B cell (primary cell): Measurements from ENCODE around the gene NPAS3. TPM values are rescaled to one million over a fixed set of nuclear protein-coding genes. Genes with fewer than 3 reads are reported as not detected.

Experiments
- ATAC-seq: fragments of 200-7000 bp; cut with Tn5 transposase; one replicate; pipeline ENCODE4 v1.10.0; 2021; ENCODE audit warnings: low read depth, mild to moderate bottlenecking, moderate number of reproducible peaks, moderate library complexity
- CTCF ChIA-PET: fragments of 350-600 bp; sonication (Branson Sonifier 250); formaldehyde crosslinking; loops from one replicate; lab custom pipeline; 2021; ENCODE audit warnings: antibody characterized with exemption, inconsistent platforms; lab: Charles Lee
- POLR2A ChIA-PET: fragments of 350-600 bp; sonication (Branson Sonifier 250); formaldehyde crosslinking; loops from one replicate; lab custom pipeline; 2021; ENCODE audit warnings: antibody characterized with exemption; lab: Charles Lee
- DNase-seq: peaks from one replicate; pipeline ENCODE4 v3.0.0; 2013
- H2AFZ ChIP-seq: 2 replicates; pipeline ENCODE4 v1.6.1; 2012; ENCODE audit warnings: mild to moderate bottlenecking, low read depth, low read length; ENCODE audit not compliant: insufficient read depth, poor library complexity, severe bottlenecking
- H3K27ac ChIP-seq, 2 donors: 1 replicate in 1 of 2; 2 replicates in 1 of 2; pipeline ENCODE4 v1.5.1; 2012 to 2013; ENCODE audit warnings: low read length in 2 of 2, mild to moderate bottlenecking in 2 of 2, moderate library complexity in 1 of 2
- H3K27me3 ChIP-seq, 4 experiments: fragments of 200-600 bp in 1 of 4; sonication (generic) in 1 of 4; replicated peaks in 1 of 4; 1 replicate in 2 of 4; 2 replicates in 2 of 4; pipeline versions ENCODE4 v1.6.1 to v1.7.0; 2013 to 2016; ENCODE audit warnings: low read length in 3 of 4, mild to moderate bottlenecking in 2 of 4, mixed read lengths in 1 of 4, moderate library complexity in 1 of 4; ENCODE audit not compliant: insufficient read depth in 4 of 4, control insufficient read depth in 3 of 4; ENCODE audit errors: control extremely low read depth in 1 of 4
- H3K36me3 ChIP-seq, 2 experiments: replicated peaks in 1 of 2; 1 replicate in 1 of 2; 2 replicates in 1 of 2; pipeline versions ENCODE4 v1.6.1 to v1.7.1; 2013; ENCODE audit warnings: low read length in 1 of 2; ENCODE audit not compliant: insufficient read depth in 2 of 2, control insufficient read depth in 1 of 2; ENCODE audit errors: control extremely low read depth in 1 of 2, extremely low read depth in 1 of 2
- H3K4me1 ChIP-seq, 2 donors: fragments of 200-600 bp in 1 of 2; sonication (generic) in 1 of 2; 1 replicate in 1 of 2; 2 replicates in 1 of 2; pipeline versions ENCODE4 v1.5.1 to v1.6.1; 2013 to 2017; ENCODE audit warnings: low read length in 2 of 2; ENCODE audit not compliant: control insufficient read depth in 2 of 2, insufficient read depth in 2 of 2
- H3K4me2 ChIP-seq: replicated peaks from 2 replicates; pipeline ENCODE3; 2012; ENCODE audit warnings: mild to moderate bottlenecking, low read depth, low read length; ENCODE audit not compliant: poor library complexity, severe bottlenecking
- H3K4me3 ChIP-seq, 5 experiments: fragments of 200-600 bp in 1 of 5; sonication (generic) in 1 of 5; 1 replicate in 3 of 5; 2 replicates in 2 of 5; pipeline versions ENCODE4 v1.5.1 to v1.7.0; 2011 to 2016; ENCODE audit warnings: low read length in 4 of 5, mild to moderate bottlenecking in 4 of 5, low read depth in 2 of 5, control low read depth in 1 of 5, moderate library complexity in 1 of 5; ENCODE audit not compliant: insufficient read depth in 1 of 5; ENCODE audit errors: control extremely low read depth in 1 of 5, extremely low read depth in 1 of 5
- H3K79me2 ChIP-seq: fragments of 200-600 bp; sonication (generic); one replicate; pipeline ENCODE4 v1.6.0; 2016; ENCODE audit warnings: low read length; ENCODE audit not compliant: control insufficient read depth, insufficient read depth
- H3K9ac ChIP-seq: fragments of 200-600 bp; sonication (generic); 2 replicates; pipeline ENCODE4 v1.6.1; 2017; ENCODE audit warnings: mild to moderate bottlenecking, low read length, moderate library complexity
- H3K9me3 ChIP-seq, 3 donors: one replicate each; pipeline versions ENCODE4 v1.6.1 to v1.7.1; 2013; ENCODE audit warnings: low read length in 2 of 3; ENCODE audit not compliant: control insufficient read depth in 2 of 3, insufficient read depth in 1 of 3; ENCODE audit errors: control extremely low read depth in 1 of 3
- H4K20me1 ChIP-seq: 2 replicates; pipeline ENCODE4 v1.6.0; 2012; ENCODE audit warnings: mild to moderate bottlenecking, low read length; ENCODE audit not compliant: insufficient read depth, control insufficient read depth, poor library complexity, severe bottlenecking
- H3K27ac Mint-ChIP-seq: one replicate; pipeline ENCODE4 v1.8.0; 2021; ENCODE audit warnings: mixed read lengths
- H3K27me3 Mint-ChIP-seq: one replicate; pipeline ENCODE4 v1.8.0; 2021; ENCODE audit warnings: mixed read lengths
- H3K4me1 Mint-ChIP-seq: one replicate; pipeline ENCODE4 v1.8.0; 2021; ENCODE audit warnings: mixed read lengths
- H3K4me3 Mint-ChIP-seq: one replicate; pipeline ENCODE4 v1.8.0; 2021; ENCODE audit warnings: mixed read lengths
- H3K9me3 Mint-ChIP-seq: one replicate; pipeline ENCODE4 v1.8.0; 2022; ENCODE audit warnings: mixed read lengths; ENCODE audit not compliant: insufficient read depth
- EZH2 ChIP-seq: IDR thresholded peaks from 2 replicates; pipeline ENCODE4 v1.6.1; 2012; ENCODE audit warnings: borderline replicate concordance, low read depth, mild to moderate bottlenecking, moderate library complexity, low read length; ENCODE audit not compliant: insufficient read depth, poor library complexity, severe bottlenecking
- WGBS: methylation state at CpG from one replicate; pipeline ENCODE4 v1.1.5; 2013; ENCODE audit warnings: missing lambda C conversion rate; ENCODE audit not compliant: insufficient coverage; 5-methylcytosine and 5-hydroxymethylcytosine counted together
- intact Hi-C: fragments of 100-400 bp; cut with micrococcal nuclease; formaldehyde crosslinking; loops from one replicate; pipeline ENCODE4 v1.10.0; 2022
- polyA plus RNA-seq: library from polyadenylated mRNA; depleted of rRNA; stranded (reverse); fragments of >200 nt; gene quantifications from 2 replicates; pipeline ENCODE4 v1.2.3, GENCODE V29; 2012
- total RNA-seq, 2 donors: library from RNA; stranded (reverse); fragments of 120-200 nt in 1 of 2; gene quantifications; 1 replicate in 1 of 2; 2 replicates in 1 of 2; pipeline versions ENCODE4 v1.2.3 to v1.2.4, GENCODE V29; 2013 to 2022
- TF ChIP-seq, protein P1 (sequence below): fragments of 200-600 bp; IDR thresholded peaks from one replicate; pipeline ENCODE4 v1.8.0; 2022; ENCODE audit warnings: antibody characterized with exemption, mild to moderate bottlenecking

The NPAS3 gene
- total and polyA plus RNA-seq, 2 donors (not counting 1 experiment from before 2014, with no cell fraction given) = not detected

DNA sequence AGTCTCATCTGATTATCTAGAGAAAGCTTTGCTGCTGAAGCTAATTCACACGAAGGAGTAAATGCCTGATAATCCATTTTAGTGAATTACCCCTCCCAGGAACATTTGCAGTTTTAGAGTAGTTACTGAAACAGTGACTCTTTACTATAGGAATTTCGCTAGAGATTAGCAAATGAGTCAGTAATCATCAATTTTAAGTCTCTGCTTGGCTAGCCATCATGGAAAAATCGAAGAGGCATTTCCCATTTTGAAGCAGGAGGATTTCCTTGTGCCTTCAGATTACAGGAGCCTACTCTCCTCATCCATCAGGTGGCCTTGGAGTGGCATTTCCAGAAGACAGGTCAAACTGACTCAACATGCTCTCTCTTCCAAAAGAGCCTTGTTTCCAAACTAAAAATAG is 857.7 kb downstream of the NPAS3 start:
- ATAC-seq (no peak), DNase-seq (no peak)
- peaks cover 0 to 26% (median 6%) of the 10 kb centered on the region in 4 experiments for H3K27me3 ChIP-seq
- peaks cover 4 to 8% of the 10 kb centered on the region in 2 donors for H3K4me1 ChIP-seq
- TF ChIP-seq, protein P1, sequence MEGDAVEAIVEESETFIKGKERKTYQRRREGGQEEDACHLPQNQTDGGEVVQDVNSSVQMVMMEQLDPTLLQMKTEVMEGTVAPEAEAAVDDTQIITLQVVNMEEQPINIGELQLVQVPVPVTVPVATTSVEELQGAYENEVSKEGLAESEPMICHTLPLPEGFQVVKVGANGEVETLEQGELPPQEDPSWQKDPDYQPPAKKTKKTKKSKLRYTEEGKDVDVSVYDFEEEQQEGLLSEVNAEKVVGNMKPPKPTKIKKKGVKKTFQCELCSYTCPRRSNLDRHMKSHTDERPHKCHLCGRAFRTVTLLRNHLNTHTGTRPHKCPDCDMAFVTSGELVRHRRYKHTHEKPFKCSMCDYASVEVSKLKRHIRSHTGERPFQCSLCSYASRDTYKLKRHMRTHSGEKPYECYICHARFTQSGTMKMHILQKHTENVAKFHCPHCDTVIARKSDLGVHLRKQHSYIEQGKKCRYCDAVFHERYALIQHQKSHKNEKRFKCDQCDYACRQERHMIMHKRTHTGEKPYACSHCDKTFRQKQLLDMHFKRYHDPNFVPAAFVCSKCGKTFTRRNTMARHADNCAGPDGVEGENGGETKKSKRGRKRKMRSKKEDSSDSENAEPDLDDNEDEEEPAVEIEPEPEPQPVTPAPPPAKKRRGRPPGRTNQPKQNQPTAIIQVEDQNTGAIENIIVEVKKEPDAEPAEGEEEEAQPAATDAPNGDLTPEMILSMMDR = no peak
- TF ChIP-seq EZH2 = no peak
- H3K27ac Mint-ChIP-seq = no peak overlapping the region
- H3K36me3 ChIP-seq = no peaks in the 10 kb centered on the region
- no peak overlapping the region for H3K4me3 ChIP-seq
- no peaks in the 10 kb centered on the region for H3K9me3 Mint-ChIP-seq
- H3K79me2 ChIP-seq = no peaks in the 10 kb centered on the region
- H2AFZ ChIP-seq = no peak overlapping the region
- peaks cover 8% of the 10 kb centered on the region for H3K4me1 Mint-ChIP-seq
- no peaks in the 10 kb centered on the region for H4K20me1 ChIP-seq
- H3K9ac ChIP-seq = no peak overlapping the region
- H3K4me2 ChIP-seq = no peak overlapping the region
- CTCF ChIA-PET = interaction anchor here (1.9 kb wide), 1 partner anchor 14 kb away, joined by 4 read pairs; no protein-coding TSS in a partner anchor
- H3K4me3 Mint-ChIP-seq = no peak overlapping the region
- H3K27ac ChIP-seq = no peak overlapping the region
- H3K9me3 ChIP-seq = peaks cover 0 to 8% (median 0%) of the 10 kb centered on the region in 3 donors
- intact Hi-C loops = no loop called here
- peaks cover 47% of the 10 kb centered on the region for H3K27me3 Mint-ChIP-seq
- 92% methylated on average over 2 of the region's 3 CpGs for WGBS
- POLR2A ChIA-PET = no interaction called here

DNA sequence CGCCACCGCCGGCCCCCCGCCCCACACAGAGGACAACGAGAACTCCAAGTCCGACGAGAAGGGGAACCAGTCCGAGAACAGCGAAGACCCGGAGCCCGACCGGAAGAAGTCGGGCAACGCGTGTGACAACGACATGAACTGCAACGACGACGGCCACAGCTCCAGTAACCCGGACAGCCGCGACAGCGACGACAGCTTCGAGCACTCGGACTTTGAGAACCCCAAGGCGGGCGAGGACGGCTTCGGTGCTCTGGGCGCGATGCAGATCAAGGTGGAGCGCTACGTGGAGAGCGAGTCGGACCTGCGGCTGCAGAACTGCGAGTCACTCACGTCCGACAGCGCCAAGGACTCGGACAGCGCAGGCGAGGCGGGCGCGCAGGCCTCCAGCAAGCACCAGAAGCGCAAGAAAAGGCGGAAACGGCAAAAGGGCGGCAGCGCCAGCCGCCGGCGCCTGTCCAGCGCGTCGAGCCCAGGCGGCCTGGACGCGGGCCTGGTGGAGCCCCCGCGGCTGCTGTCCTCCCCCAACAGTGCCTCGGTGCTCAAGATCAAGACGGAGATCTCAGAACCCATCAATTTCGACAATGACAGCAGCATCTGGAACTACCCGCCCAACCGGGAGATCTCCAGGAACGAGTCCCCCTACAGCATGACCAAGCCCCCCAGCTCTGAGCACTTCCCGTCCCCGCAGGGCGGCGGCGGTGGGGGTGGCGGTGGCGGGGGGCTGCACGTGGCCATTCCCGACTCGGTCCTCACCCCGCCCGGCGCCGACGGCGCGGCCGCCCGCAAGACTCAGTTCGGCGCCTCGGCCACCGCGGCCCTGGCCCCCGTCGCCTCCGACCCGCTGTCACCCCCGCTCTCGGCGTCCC is 861.3 kb downstream of the NPAS3 start:
- H3K27me3 Mint-ChIP-seq = peaks cover 38% of the 10 kb centered on the region
- 33% methylated on average over 100 of the region's 100 CpGs for WGBS
- Histone ChIP-seq H3K4me2 (no peak overlapping the region), H2AFZ (no peak overlapping the region), H3K27me3 (peaks cover 0 to 10% (median 3%) of the 10 kb centered on the region in 4 experiments), H3K36me3 (no peaks in the 10 kb centered on the region), H3K9me3 (peaks cover 0 to 8% (median 0%) of the 10 kb centered on the region in 3 donors), H3K9ac (no peak overlapping the region), H3K79me2 (no peaks in the 10 kb centered on the region), H4K20me1 (no peaks in the 10 kb centered on the region), H3K27ac (no peak overlapping the region), H3K4me1 (no peaks in the 10 kb centered on the region), H3K4me3 (no peak overlapping the region)
- no peaks in the 10 kb centered on the region for H3K9me3 Mint-ChIP-seq
- ATAC-seq (no peak), DNase-seq (no peak)
- H3K4me1 Mint-ChIP-seq = peaks cover 2% of the 10 kb centered on the region
- intact Hi-C loops = no loop called here
- CTCF ChIA-PET = no interaction called here
- TF ChIP-seq EZH2 = no peak
- TF ChIP-seq, protein P1 = no peak
- POLR2A ChIA-PET = no interaction called here
- H3K27ac Mint-ChIP-seq = no peak overlapping the region
- H3K4me3 Mint-ChIP-seq = no peak overlapping the region
